NCI-H1105 (cell line): ENCODE results near the gene TNNT1.

Experiments
- DNase-seq: peaks from one replicate; lab custom pipeline; 2025; lab: John Stamatoyannopoulos, UW

TNNT1 gene

DNA sequence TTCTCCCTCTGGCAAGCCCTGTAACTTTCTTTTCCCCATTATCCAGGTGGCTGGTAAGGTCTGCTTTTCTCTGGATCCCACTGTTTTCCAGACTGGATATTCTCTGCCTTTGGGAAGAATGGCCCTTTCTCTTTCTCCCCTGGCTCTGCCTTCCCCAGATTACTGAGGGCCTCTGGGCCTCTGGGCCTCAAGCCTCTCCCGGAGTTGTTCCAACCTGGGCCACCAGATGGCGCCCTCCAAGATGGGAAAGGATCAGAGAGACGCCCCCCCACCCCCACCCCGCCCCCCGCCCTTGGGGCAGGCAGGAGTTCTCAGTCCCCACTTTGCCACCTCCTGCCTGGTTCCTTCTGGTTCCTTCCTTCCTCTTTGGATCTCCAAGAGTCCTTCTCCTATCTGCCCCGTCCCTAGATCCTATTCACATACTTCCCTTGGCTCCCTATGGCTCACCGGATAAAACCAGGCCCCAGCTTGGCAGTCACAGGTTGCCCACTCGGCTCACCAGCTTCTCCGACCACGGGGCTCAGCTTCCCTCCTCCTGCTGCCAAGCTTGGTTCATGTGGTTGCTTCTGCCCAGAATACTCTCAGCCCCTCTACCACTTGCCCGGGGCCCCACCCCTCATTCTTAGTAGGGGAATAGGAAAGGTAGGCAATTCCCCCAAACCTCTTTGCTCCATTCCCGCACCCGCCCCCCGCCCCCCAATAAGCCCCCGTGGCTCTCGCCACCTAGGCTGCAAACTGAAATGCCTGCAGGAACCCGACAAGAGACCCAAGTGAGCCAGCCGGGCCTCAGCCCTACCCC lies 60.3 kb downstream of the TNNT1 start:
- DNase-seq, result peak; percentile 72

GRCh38 chr19:55088021-55088451 lies 61.0 kb downstream of the TNNT1 start:
- DNase-seq, result no peak

DNA sequence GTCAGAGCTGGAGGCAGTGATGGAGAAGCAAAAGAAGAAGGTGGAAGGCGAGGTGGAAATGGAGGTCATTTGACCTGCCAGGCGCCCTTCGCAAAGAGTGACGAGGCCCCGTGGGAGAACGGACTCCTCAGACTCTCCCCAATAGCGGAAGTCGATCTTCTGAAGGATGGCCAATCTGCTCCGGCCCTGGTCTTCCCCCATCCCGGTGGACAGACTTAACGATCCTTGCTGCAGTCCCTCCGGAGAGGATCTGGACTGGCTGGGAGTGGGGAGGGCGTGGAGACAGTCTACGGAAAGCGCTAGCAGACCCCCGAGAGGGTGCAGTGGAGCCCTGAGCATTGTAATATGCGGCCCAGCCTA lies 61.5 kb downstream of the TNNT1 start:
- no peak for DNase-seq

GRCh38 chr19:55086730-55087541 lies 62.1 kb downstream of the TNNT1 start:
- DNase-seq, result peak; percentile 93

- no peak for DNase-seq
Measured at GRCh38 chr19:55085923-55086715, 62.9 kb downstream of the TNNT1 start.

DNA sequence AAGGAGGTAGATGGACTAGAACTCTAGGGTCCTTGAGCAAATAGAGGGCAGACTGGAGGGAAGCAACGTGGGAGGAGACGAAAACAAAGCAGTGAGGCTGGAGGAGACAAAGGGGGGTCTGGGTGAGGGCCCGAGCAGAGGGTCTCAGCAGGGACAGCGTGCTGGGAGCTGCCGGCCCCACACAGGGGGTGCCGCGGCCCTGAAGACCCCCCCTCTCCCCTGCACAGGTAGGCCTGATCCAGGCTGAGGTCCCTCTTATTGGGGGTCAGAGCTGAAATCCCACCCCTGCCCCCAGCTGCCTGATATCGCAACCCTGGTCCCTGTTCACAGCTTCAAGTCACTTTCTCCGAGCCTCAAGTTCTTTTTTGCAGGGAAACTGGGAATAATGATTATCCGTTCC lies 64.6 kb downstream of the TNNT1 start:
- no peak for DNase-seq

GRCh38 chr19:55083004-55083850 lies 65.8 kb downstream of the TNNT1 start:
- no peak for DNase-seq
